Thoracic aorta (tissue), 2 donors: Measurements from ENCODE around the gene SLC18A3. TPM values are rescaled to one million over a fixed set of nuclear protein-coding genes. Genes with fewer than 3 reads are reported as not detected.

ENCODE experiments used
- ATAC-seq: fragments of 150-250 bp; one replicate; pipeline ENCODE4 v1.8.0; 2017; ENCODE audit warnings: low read depth; ENCODE audit not compliant: insufficient number of reproducible peaks, low FRiP score
- DNase-seq: peaks from one replicate; pipeline ENCODE4 v3.0.0-alpha.2; 2020; ENCODE audit warnings: low spot score
- H3K27ac ChIP-seq, 2 donors: fragments of 200-600 bp; sonication (generic); 1 replicate in 1 of 2; 2 replicates in 1 of 2; pipeline ENCODE4 v1.5.1; 2016; ENCODE audit warnings: mild to moderate bottlenecking in 2 of 2, moderate library complexity in 2 of 2
- H3K27me3 ChIP-seq: fragments of 200-600 bp; sonication (generic); replicated peaks from 2 replicates; pipeline ENCODE4 v1.6.0; 2016; ENCODE audit warnings: mild to moderate bottlenecking; ENCODE audit not compliant: insufficient read depth
- H3K36me3 ChIP-seq: fragments of 200-600 bp; sonication (generic); one replicate; pipeline ENCODE4 v1.5.1; 2016
- H3K4me1 ChIP-seq, 2 donors: fragments of 200-600 bp; sonication (generic); 1 replicate in 1 of 2; 2 replicates in 1 of 2; pipeline versions ENCODE4 v1.5.1 to v1.6.0; 2016; ENCODE audit warnings: low read depth in 2 of 2, mild to moderate bottlenecking in 1 of 2; ENCODE audit not compliant: control insufficient read depth in 1 of 2
- H3K4me3 ChIP-seq: fragments of 200-600 bp; sonication (generic); 2 replicates; pipeline ENCODE4 v1.5.1; 2016; ENCODE audit warnings: mild to moderate bottlenecking
- H3K9me3 ChIP-seq: fragments of 200-600 bp; sonication (generic); 2 replicates; pipeline ENCODE4 v1.5.1; 2016
- CTCF ChIP-seq: fragments of 200-600 bp; sonication (generic); IDR thresholded peaks from one replicate; pipeline ENCODE4 v1.5.1; 2019; ENCODE audit warnings: antibody characterized with exemption
- total RNA-seq, 2 donors: library from RNA; depleted of rRNA; stranded (reverse); fragments of >200 nt; gene quantifications; one replicate each; pipeline versions ENCODE4 v1.1.0 to v1.2.3, GENCODE V29; 2016

Gene SLC18A3
- total RNA-seq, 2 donors from 2014 or later: not detected

GRCh38 chr10:49661140-49661856, 51.2 kb downstream of the SLC18A3 start:
- ATAC-seq (no peak), DNase-seq (no peak)
- H3K27ac ChIP-seq: no peak overlapping the region
- no peaks in the 10 kb centered on the region for H3K4me1 ChIP-seq
- no peak for TF ChIP-seq CTCF
- no peaks in the 10 kb centered on the region for H3K27me3 ChIP-seq
- H3K4me3 ChIP-seq: no peak overlapping the region
- no peaks in the 10 kb centered on the region for H3K9me3 ChIP-seq
- H3K36me3 ChIP-seq: no peaks in the 10 kb centered on the region

Other genes starting within 250 kb of the SLC18A3 start
- not detected for gene DRGX, start 214.2 kb upstream of the SLC18A3 start, total RNA-seq
- gene ERCC6, start 71.2 kb upstream of the SLC18A3 start, total RNA-seq: 10 to 100 TPM; 37.7 to 50.4 TPM
- not detected for gene CHAT, start 3.7 kb downstream of the SLC18A3 start, total RNA-seq
- gene C10orf53, start 69.3 kb downstream of the SLC18A3 start, total RNA-seq: not detected
- not detected for gene OGDHL, start 152.0 kb downstream of the SLC18A3 start, total RNA-seq